ENCODE results near the gene ATP6V0E2. TPM values are rescaled to one million over a fixed set of nuclear protein-coding genes. Genes with fewer than 3 reads are reported as not detected.
A peak's percentile ranks its signal among the peaks of the same experiment; 100 is the strongest.

ATP6V0E2 gene
- total and polyA plus RNA-seq, 2 donors from 2014 or later = 19.8 to 138 TPM

DNA sequence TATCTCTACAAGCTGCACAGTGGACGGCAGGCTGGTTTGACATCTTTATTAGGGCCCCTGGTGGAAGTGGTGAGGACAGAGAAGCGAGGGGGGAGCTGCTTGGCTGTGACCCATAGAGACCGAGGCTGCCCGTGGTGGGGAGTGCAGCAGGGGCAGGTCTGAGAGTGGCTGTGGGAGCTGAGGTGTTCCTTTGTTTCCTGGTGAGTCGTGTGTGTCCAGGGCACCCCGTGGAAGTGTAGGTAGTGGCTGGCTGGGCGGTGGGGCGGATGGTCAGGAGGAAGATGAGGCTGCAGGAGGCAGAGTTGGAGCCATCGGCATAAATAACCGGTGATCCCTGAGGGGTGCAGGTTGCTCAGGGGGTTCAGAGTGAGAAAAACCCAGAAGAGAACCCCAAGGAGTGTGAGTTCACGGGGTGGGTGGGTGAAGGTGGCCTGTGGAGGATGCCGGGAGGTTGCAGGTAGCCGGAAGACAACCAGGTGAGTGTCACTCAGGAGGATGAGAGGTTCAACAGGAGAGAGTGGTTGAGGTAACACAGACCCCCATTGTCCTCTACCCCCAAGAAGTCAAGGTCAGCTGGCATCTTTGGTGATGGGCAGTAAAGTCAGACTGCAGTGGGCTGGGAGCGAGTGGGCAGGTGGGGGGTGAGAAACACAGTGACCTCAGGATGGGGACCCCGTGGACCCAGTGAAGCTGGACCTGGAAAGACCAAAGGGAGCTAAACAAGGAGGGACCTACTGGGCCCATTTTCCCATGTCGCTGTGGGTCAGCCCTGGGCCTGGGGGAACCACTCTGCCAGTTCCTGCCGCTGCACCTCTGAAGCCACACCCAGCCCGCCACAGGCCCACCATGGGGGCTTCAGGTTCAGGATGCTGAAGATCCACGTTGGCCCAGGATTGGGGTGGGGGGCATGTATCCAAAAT is 7.8 kb downstream of the ATP6V0E2 start:
- Histone ChIP-seq H3K27me3 (ENCODE audit: control insufficient read depth, insufficient read depth, low read length) (no peaks in the 10 kb centered on the region), H3K9ac (ENCODE audit: low read length in 3 of 3) (no peak overlapping the region), H3K36me3 (ENCODE audit: control insufficient read depth in 2 of 3, insufficient read depth in 3 of 3, low read length in 3 of 3) (no peaks in the 10 kb centered on the region), H3K4me1 (ENCODE audit: control insufficient read depth in 2 of 3, insufficient read depth in 2 of 3, low read depth in 1 of 3, low read length in 3 of 3) (peaks cover 0 to 11% (median 0%) of the 10 kb centered on the region in 3 donors), H3K27ac (ENCODE audit: low read depth in 2 of 2, low read length in 2 of 2) (no peak overlapping the region), H3K4me3 (ENCODE audit: low read length in 3 of 3) (no peak overlapping the region), H3K9me3 (ENCODE audit: control insufficient read depth in 2 of 3, insufficient read depth in 1 of 3, low read length in 3 of 3) (no peaks in the 10 kb centered on the region)
- intact Hi-C loops (cut with DNase I) = no loop called here
- DNase-seq = peak in 3 of 5 donors; percentile 6 to 73 (median 37)
- TF ChIP-seq, protein P1, sequence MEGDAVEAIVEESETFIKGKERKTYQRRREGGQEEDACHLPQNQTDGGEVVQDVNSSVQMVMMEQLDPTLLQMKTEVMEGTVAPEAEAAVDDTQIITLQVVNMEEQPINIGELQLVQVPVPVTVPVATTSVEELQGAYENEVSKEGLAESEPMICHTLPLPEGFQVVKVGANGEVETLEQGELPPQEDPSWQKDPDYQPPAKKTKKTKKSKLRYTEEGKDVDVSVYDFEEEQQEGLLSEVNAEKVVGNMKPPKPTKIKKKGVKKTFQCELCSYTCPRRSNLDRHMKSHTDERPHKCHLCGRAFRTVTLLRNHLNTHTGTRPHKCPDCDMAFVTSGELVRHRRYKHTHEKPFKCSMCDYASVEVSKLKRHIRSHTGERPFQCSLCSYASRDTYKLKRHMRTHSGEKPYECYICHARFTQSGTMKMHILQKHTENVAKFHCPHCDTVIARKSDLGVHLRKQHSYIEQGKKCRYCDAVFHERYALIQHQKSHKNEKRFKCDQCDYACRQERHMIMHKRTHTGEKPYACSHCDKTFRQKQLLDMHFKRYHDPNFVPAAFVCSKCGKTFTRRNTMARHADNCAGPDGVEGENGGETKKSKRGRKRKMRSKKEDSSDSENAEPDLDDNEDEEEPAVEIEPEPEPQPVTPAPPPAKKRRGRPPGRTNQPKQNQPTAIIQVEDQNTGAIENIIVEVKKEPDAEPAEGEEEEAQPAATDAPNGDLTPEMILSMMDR (IDR thresholded peaks at IDR 0.05; ENCODE audit: borderline replicate concordance, extremely low read depth, insufficient read depth) = no peak
- FAIRE-seq = no peak

DNA sequence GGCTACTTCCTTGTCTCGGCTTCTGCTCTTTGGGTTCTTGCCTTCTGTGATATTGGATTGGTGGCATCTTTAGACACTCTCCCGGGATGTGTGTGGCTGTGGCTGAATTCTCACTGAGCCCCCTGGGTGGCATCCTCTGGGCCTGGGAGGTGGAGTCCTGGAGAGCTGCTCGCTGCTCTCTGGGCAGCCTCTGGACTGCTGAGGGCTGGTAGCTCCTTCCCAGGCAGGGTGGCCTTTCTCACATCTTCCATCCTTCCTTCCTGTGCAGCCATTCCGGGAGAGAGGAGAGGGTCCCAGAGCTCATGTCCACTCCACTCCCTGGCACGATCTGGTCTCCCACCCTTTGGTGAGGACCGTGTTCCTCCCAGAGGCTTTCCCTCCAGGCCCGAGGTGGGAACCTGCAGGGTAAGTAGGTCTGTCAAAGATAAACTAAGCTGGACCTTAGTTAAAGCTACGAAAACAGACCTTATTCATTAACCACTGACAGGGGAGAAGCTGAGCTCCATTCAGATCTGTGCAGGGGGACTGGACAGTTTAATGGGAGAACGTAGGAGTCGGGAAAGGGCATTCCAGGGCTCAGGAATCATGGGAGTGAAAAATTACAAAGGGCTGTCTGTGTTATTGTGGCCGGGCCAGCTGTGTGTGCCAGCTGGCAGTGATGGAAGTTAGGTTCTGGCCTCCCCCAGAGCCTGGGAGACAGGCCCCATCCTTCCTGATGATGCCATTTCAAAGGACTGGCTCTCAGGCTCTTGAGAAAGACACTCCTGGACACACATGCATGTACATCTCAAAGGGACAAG is 8.7 kb downstream of the ATP6V0E2 start:
- Histone ChIP-seq H3K4me3 (ENCODE audit: low read length in 3 of 3) (no peak overlapping the region), H3K4me1 (ENCODE audit: control insufficient read depth in 2 of 3, insufficient read depth in 2 of 3, low read depth in 1 of 3, low read length in 3 of 3) (peaks cover 0 to 11% (median 0%) of the 10 kb centered on the region in 3 donors), H3K27ac (ENCODE audit: low read depth in 2 of 2, low read length in 2 of 2) (no peak overlapping the region), H3K36me3 (ENCODE audit: control insufficient read depth in 2 of 3, insufficient read depth in 3 of 3, low read length in 3 of 3) (no peaks in the 10 kb centered on the region), H3K9ac (ENCODE audit: low read length in 3 of 3) (no peak overlapping the region), H3K9me3 (ENCODE audit: control insufficient read depth in 2 of 3, insufficient read depth in 1 of 3, low read length in 3 of 3) (no peaks in the 10 kb centered on the region), H3K27me3 (ENCODE audit: control insufficient read depth, insufficient read depth, low read length) (no peaks in the 10 kb centered on the region)
- DNase-seq (peak in 4 of 5 donors; percentile 43 to 77 (median 48)), FAIRE-seq (no peak)
- TF ChIP-seq, protein P1 (IDR thresholded peaks at IDR 0.05; ENCODE audit: borderline replicate concordance, extremely low read depth, insufficient read depth) = no peak
- intact Hi-C loops (cut with DNase I) = no loop called here

DNA sequence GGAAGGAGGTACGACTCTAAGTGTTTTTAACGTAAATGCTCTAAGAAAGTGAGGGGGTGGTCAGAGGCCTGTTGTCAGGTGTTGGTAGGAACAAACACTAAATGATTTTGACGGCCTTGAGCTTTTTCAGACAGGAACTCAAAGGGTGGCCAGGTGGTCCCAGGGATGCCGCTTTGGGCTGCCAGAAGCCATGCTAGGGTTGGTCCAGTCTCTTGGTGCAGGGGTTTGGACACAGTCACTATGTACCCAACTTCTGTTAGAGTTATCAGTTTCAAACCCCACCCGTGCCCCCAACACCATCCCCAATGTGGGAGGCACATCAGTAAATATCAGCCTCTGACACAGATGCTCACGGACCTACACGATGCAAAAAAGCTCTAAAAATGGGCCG is 9.3 kb downstream of the ATP6V0E2 start:
- no peak overlapping the region for H3K27ac ChIP-seq (ENCODE audit: low read depth in 2 of 2, low read length in 2 of 2)
- DNase-seq (no peak), FAIRE-seq (no peak)
- TF ChIP-seq, protein P1 (IDR thresholded peaks at IDR 0.05; ENCODE audit: borderline replicate concordance, extremely low read depth, insufficient read depth) = no peak
- peaks cover 0 to 11% (median 0%) of the 10 kb centered on the region in 3 donors for H3K4me1 ChIP-seq (ENCODE audit: control insufficient read depth in 2 of 3, insufficient read depth in 2 of 3, low read depth in 1 of 3, low read length in 3 of 3)
- intact Hi-C loops (cut with DNase I) = no loop called here
- H3K36me3 ChIP-seq (ENCODE audit: control insufficient read depth in 2 of 3, insufficient read depth in 3 of 3, low read length in 3 of 3) = no peaks in the 10 kb centered on the region
- no peaks in the 10 kb centered on the region for H3K27me3 ChIP-seq (ENCODE audit: control insufficient read depth, insufficient read depth, low read length)
- no peak overlapping the region for H3K4me3 ChIP-seq (ENCODE audit: low read length in 3 of 3)
- H3K9ac ChIP-seq (ENCODE audit: low read length in 3 of 3) = no peak overlapping the region
- no peaks in the 10 kb centered on the region for H3K9me3 ChIP-seq (ENCODE audit: control insufficient read depth in 2 of 3, insufficient read depth in 1 of 3, low read length in 3 of 3)

All from kidney (tissue), 14 donors.